ENCODE measurements around the gene CSTPP1. TPM values are rescaled to one million over a fixed set of nuclear protein-coding genes. Genes with fewer than 3 reads are reported as not detected.

CSTPP1 gene, protein sequence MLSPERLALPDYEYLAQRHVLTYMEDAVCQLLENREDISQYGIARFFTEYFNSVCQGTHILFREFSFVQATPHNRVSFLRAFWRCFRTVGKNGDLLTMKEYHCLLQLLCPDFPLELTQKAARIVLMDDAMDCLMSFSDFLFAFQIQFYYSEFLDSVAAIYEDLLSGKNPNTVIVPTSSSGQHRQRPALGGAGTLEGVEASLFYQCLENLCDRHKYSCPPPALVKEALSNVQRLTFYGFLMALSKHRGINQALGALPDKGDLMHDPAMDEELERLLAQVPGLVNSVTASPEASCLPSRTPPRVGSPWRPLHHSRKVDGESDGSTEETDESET
- 17.5 TPM for polyA plus RNA-seq

DNA sequence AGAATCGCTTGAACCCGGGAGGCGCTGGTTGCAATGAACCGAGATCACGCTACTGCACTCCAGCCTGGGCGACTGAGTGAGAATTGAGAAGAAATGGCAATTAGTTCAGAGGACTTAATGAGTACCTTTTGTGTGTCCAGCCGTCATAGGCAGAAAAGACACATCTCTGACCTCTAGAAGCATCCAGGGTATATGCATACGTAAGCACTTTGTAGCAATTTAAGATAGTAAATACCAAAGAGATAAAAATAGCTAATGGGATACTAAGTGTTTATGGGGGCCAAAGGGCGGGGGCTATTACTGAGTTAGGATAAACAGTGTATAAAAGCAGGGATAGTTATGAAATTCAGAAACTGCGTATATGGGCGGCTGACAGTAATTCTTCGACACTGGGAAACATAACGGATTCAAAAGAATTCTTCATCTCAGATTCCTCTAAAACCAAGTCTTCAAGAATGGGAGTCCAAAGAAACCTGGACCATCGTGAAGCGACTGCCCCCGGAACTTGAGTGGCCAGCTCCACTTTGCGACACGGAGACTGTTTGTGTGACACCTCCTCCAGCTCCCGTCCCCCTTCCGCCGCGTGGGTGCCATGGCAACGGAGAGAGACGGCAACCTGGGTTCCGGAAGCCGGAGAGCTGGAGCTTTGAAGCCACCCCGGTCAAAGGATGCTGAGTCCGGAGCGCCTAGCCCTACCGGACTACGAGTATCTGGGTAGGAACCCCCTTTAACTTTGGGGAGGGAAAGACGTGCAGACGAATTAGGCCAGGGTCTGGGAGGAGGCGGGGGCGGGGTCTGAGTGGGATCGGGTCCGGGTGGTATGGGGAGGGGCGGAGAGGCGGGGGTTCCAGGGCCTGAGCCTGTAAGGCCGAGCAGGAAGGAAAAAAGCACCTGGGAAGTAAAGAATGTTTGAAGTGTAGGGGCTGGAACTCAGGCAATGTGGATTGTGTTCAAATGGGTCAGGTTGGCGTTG is at the start of gene CSTPP1:
Gene CSTPP1, plus strand, starts transcription at position 624 of the 973 bp plus-strand sequence. Its CDS starts 45 bp downstream, at position 669.
- Mint-ChIP-seq H3K9me3 (no peaks in the 10 kb centered on the region), H3K4me1 (peaks cover 11 to 14% (median 12%) of the 10 kb centered on the region in 3 donors), H3K27me3 (no peaks in the 10 kb centered on the region), H3K4me3 (peak within 1 kb of the TSS; percentile 87 to 99 (median 92)), H3K27ac (peak within 1 kb of the TSS; percentile 73 to 94 (median 86)), H3K36me3 (peaks cover 3% of the 10 kb centered on the region)

DNA sequence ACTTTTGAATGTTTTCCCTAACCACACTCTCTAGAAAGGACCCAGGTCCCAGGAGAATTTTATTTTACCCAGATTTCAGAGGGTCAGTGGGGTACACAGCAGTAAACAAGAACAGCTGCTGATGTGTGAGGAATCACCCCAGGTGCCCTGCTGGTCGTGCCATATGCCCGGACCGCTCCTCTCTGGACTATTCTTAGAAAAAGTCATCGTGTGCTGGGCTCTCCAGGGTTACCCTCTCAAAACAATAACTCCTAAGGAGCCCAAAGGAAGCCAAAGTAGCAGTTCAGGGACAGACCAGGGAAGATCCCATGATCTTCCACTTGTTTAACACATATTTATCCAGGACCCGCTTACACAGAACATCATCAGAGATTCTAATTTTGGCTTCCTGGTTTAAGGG is 47.9 kb upstream of the CSTPP1 start:
- Mint-ChIP-seq H3K4me1 (no peaks in the 10 kb centered on the region), H3K36me3 (no peaks in the 10 kb centered on the region)

DNA sequence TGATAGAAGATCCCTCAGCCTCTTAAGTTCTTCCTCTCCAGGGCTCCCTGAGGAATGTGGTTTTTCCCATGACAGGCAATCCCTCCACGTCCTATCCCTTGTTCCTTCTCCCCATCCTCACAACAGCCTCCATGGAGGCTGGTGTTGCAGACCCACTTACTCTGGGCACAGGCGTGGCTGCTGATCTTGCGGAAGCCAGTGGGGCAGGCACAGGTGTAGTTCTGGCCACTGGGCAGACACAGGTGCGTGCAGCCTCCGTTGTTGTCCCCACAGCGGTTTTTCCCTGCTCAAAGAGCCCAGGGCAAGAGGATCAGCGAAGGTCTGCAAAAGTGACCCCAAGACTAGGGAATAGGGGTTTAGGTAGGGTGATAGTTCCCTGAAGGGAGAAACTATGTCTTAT is 47.3 kb upstream of the CSTPP1 start:
- Mint-ChIP-seq H3K36me3 (no peaks in the 10 kb centered on the region), H3K27ac (peak overlapping the region in 1 of 3 donors; percentile 64), H3K27me3 (peaks cover 3% of the 10 kb centered on the region), H3K9me3 (no peaks in the 10 kb centered on the region), H3K4me3 (no peak overlapping the region), H3K4me1 (no peaks in the 10 kb centered on the region)

More for the DNA sequence above, 47.9 kb upstream of the CSTPP1 start:
- Mint-ChIP-seq H3K9me3 (no peaks in the 10 kb centered on the region), H3K27me3 (peaks cover 3% of the 10 kb centered on the region), H3K27ac (no peak overlapping the region), H3K4me3 (no peak overlapping the region)

DNA sequence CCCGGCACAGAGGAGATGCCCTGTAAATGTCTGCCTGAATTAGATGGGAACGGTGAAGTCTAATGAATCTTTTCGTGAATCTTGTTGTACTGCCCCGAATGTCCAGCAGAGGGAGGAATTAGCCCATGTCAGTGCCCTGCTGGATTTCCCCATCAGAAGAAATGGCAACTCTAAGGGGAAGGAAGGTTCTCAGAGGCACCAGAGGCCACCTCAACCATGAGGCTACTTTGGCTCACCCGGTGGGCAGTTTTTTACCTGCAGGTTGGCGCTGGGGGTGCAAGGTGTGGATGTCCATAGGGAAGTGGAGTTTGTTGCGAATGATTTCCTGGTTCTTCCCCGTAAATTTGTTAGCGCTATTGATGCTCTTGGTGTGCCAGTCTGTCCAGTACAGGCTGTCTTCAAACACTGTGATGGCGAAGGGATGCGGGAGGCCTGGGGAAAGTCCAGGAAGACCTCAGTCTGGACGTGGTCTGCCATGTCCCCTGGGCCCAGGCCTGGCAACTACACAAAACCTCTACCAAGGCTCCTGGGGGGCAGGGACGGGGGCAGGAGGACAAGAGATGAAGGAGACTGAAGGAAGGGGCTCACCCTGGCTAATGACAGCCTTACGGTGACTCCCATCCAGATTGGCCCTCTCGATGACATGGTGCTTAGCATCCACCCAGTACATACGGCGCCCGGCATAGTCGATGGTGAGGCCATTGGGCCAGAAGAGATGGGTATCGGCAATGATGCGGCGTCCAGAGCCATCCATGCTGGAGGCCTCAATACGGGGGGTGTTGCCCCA is 46.7 kb upstream of the CSTPP1 start:
- Mint-ChIP-seq H3K4me1 (no peaks in the 10 kb centered on the region), H3K4me3 (no peak overlapping the region), H3K36me3 (no peaks in the 10 kb centered on the region), H3K9me3 (no peaks in the 10 kb centered on the region), H3K27ac (no peak overlapping the region), H3K27me3 (peaks cover 3% of the 10 kb centered on the region)

DNA sequence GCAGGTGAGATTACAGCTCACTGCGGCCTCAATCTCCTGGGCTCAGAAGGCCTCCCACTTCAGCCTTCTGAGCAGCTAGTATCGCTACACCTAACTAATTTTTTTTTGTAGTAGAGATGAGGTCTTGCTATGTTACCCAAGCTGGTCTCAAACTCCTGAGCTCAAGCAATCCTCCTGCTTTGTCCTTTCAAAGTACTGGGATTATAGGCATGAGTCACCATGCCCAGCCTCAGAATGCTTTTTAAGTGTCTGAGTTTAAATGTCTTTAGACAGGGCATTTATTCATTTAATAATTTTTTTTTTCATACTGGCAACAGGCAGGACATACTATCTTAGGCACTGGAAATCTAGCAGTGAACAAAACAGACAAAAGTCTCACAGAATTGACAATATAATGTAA is 45.9 kb upstream of the CSTPP1 start:
- Mint-ChIP-seq H3K36me3 (no peaks in the 10 kb centered on the region), H3K9me3 (no peaks in the 10 kb centered on the region), H3K27me3 (peaks cover 3% of the 10 kb centered on the region), H3K4me3 (no peak overlapping the region), H3K4me1 (no peaks in the 10 kb centered on the region), H3K27ac (no peak overlapping the region)

DNA sequence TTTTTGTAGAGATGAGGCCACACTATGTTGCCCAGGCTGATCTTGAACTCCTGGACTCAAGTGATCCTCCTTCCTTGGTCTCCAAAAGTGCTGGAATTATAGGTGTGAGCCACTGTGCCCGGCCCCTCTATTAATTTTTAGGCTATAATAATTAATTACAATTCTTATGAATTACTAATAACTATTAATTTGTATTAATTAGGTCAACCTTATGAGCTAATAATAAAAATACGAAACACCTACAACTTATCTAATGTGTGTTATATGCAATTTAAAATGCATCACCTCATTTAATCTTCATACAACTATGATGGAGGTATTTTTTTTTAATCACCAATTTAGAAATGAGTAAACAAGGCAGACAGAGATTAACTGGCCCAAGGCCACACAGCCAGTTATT is 44.5 kb upstream of the CSTPP1 start:
- Mint-ChIP-seq H3K4me1 (no peaks in the 10 kb centered on the region), H3K9me3 (no peaks in the 10 kb centered on the region), H3K27me3 (peaks cover 3% of the 10 kb centered on the region), H3K36me3 (no peaks in the 10 kb centered on the region), H3K4me3 (no peak overlapping the region), H3K27ac (no peak overlapping the region)

DNA sequence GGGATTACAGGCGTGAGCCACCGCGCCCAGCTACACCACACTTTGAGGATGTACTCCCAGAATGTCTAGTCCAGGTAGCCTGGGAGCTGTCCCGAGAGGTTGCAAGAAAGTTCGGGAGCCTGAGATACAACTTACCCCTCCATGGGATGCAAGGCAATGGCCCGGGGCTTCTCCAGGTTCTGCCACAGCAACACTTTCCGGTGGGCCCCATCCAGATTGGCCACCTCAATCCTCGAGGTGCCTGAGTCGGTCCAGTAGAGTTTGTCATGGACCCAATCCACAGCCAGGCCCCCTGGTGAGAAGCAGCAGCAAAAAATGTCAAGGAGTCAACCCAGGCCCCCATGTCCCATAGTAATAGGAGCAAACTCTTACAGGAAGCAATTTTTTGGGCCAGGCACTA is 43.7 kb upstream of the CSTPP1 start:
- H3K27me3 Mint-ChIP-seq, result peaks cover 3% of the 10 kb centered on the region
- no peaks in the 10 kb centered on the region for H3K4me1 Mint-ChIP-seq
- H3K9me3 Mint-ChIP-seq, result no peaks in the 10 kb centered on the region
- no peak overlapping the region for H3K4me3 Mint-ChIP-seq
- no peaks in the 10 kb centered on the region for H3K36me3 Mint-ChIP-seq
- H3K27ac Mint-ChIP-seq, result peak overlapping the region in 1 of 3 donors; percentile 76

DNA sequence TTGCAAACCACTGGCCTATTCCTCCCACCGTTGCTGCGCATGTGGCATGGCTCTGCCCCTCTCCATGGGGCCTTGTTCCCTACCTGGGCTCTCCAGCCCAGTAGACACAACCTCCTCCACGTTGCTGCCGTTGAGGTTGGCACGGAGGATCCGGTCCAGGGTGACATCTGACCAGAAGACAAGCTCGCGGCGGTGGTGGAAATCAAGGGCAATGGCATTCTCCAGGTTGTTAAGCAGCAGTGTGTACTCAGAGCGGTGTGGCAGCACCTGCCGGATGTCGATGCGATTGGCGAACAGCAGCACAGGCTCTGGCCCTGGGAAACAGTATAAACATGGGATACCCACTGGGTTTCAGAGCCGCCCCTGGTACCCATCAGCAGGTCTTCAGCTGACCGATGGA is 42.1 kb upstream of the CSTPP1 start:
- H3K36me3 Mint-ChIP-seq, result no peaks in the 10 kb centered on the region
- no peaks in the 10 kb centered on the region for H3K4me1 Mint-ChIP-seq
- H3K27me3 Mint-ChIP-seq, result no peaks in the 10 kb centered on the region
- peak overlapping the region in 1 of 3 donors; percentile 73 for H3K27ac Mint-ChIP-seq
- H3K9me3 Mint-ChIP-seq, result no peaks in the 10 kb centered on the region
- no peak overlapping the region for H3K4me3 Mint-ChIP-seq

DNA sequence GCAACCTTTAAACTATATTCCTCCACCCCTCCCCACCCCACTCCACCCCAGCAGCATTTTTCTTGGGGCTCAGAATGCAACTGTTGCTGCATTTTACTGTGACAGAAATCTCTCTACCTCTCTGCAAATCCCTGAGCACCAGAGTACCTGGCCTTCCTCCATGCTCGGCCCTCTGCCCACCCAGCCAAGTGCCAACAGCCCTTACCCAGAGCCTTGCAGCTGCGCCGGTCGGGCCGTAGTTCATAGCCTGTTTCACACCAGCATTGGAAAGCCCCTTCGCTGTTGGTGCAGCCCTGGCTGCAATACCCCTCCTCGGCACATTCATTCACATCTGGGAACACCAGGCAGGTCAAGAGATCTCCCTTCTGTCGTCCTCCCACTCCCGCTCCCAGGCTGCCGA is 41.6 kb upstream of the CSTPP1 start:
- Mint-ChIP-seq H3K36me3 (no peaks in the 10 kb centered on the region), H3K9me3 (no peaks in the 10 kb centered on the region), H3K27ac (no peak overlapping the region), H3K27me3 (no peaks in the 10 kb centered on the region), H3K4me3 (no peak overlapping the region), H3K4me1 (no peaks in the 10 kb centered on the region)

DNA sequence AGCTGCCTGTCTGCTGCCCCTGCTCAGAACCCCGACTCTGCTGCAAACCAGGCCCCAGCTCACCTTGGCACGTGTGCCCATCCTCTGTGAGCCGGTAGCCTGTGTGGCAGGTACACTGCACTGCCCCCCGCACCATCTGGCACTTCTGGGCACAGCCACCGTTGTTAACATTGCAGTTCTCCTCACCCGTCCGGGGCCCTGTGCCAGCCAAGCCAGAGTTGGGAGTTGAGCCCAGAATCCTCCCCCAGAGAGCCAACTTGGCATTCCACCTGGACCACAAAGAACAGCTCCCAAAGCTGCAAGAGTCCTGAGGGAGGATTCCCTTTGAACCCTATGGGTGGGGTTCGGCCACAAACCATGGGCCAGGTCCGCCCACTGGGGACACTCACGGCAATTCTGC is 40.7 kb upstream of the CSTPP1 start:
- no peaks in the 10 kb centered on the region for H3K9me3 Mint-ChIP-seq
- H3K27ac Mint-ChIP-seq, result no peak overlapping the region
- no peaks in the 10 kb centered on the region for H3K36me3 Mint-ChIP-seq
- no peaks in the 10 kb centered on the region for H3K4me1 Mint-ChIP-seq
- H3K27me3 Mint-ChIP-seq, result peaks cover 2% of the 10 kb centered on the region
- H3K4me3 Mint-ChIP-seq, result no peak overlapping the region

DNA sequence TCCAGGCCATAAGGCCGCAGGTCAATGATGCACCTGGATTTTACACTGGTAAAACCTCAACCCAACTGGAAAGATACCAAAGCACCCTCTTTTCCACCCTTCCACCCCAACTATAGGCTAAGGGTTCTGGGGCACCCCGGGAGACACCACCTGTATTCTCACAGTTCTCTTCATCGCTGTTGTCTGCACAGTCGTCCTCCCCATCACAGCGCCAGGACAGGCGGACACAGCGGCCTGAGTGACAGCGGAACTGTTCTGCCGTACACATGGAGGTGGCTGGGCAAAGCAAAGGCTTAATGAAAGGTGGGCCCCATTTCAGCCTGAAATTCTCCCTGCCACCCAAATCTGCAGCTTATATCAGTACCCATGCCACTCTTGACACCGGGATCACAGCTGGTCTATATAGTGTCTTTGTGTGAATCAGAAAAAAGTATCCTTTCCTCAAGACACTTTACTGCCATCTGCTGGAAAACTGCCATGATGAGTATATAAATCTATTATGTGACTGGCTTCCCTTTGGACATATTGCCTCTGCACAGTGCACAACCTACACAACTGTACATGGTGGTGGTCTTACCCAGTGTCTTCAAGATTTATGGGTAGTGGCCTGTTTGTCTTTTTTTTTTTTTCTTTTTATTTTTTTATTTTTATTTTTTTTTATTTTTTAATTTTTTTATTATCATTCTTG is 39.7 kb upstream of the CSTPP1 start:
- H3K36me3 Mint-ChIP-seq, result no peaks in the 10 kb centered on the region
- H3K4me3 Mint-ChIP-seq, result no peak overlapping the region
- no peaks in the 10 kb centered on the region for H3K4me1 Mint-ChIP-seq
- H3K27ac Mint-ChIP-seq, result peak overlapping the region in 1 of 3 donors; percentile 53
- peaks cover 2% of the 10 kb centered on the region for H3K27me3 Mint-ChIP-seq
- no peaks in the 10 kb centered on the region for H3K9me3 Mint-ChIP-seq

DNA sequence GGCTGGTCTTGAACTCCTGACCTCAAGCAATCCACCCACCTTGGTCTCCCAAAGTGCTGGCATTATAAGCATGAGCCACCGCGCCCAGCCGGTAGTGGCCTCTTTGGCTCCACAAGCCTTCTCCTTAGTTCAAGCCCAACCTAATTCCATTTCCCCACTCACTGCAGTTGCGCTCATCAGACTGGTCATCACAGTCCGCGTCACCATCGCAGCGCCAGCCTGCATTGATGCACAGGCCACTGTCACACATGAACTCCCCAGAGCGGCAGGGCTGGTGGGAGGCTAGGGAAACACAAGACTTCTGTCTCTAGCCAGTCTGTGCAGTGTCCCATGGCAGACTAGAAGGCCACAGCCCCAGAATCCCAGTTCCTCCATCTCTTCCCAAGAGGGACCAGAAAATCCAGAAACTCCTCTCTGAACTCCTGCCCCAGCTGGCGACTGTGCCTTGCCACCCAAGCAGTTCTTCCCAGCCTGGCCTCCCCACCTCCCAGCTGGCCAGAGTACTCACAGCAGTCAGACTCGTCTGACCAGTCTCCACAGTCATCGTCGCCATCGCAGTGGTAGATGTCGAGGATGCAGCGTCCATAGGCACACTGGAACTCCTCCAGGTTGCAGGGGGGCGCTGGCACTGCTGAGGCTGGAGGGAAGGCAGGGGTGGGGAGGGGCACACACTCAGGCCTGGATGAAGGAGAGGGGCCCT is 38.0 kb upstream of the CSTPP1 start:
- H3K27ac Mint-ChIP-seq, result no peak overlapping the region
- H3K4me1 Mint-ChIP-seq, result no peaks in the 10 kb centered on the region
- H3K27me3 Mint-ChIP-seq, result peaks cover 6% of the 10 kb centered on the region
- peaks cover 2% of the 10 kb centered on the region for H3K36me3 Mint-ChIP-seq
- H3K4me3 Mint-ChIP-seq, result peak overlapping the region in 1 of 4 donors; percentile 49
- no peaks in the 10 kb centered on the region for H3K9me3 Mint-ChIP-seq

DNA sequence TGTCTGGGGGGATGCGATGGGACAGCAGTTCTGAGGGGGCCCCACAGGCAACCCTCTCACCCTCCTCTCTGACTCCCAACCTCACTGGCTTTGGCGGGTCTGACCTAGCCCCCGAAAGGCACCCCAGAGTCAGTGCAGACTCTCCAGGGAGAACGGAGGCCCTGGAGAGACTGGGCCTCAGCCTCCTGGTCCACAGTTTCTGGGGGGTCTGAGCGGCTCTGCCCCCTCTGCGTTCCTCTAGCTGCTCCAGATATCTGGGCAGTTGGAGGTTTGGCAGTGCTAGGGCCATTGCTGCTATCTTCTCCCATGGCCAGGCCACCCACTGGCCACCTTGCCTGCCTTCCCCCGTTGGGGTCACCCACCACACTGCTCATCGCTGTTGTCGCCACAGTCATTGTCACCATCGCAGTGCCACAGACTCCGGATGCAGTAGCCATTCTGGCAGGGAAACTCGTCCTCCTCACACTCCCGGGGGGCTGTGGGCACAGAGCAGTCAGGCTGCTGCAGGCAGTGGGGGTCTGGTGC is 37.0 kb upstream of the CSTPP1 start:
- peaks cover 6% of the 10 kb centered on the region for H3K27me3 Mint-ChIP-seq
- H3K36me3 Mint-ChIP-seq, result peaks cover 2% of the 10 kb centered on the region
- no peaks in the 10 kb centered on the region for H3K9me3 Mint-ChIP-seq
- H3K4me3 Mint-ChIP-seq, result no peak overlapping the region
- no peak overlapping the region for H3K27ac Mint-ChIP-seq
- H3K4me1 Mint-ChIP-seq, result no peaks in the 10 kb centered on the region

Measured in IgD-negative memory B cell (primary cell).